ENCODE measurements around the gene KCNIP3.
"Not testable (repeated sequence)": the region's sequence is repeated elsewhere in the genome, so short reads cannot be mapped to it uniquely, and the experiment has no call there.

Gene KCNIP3

DNA sequence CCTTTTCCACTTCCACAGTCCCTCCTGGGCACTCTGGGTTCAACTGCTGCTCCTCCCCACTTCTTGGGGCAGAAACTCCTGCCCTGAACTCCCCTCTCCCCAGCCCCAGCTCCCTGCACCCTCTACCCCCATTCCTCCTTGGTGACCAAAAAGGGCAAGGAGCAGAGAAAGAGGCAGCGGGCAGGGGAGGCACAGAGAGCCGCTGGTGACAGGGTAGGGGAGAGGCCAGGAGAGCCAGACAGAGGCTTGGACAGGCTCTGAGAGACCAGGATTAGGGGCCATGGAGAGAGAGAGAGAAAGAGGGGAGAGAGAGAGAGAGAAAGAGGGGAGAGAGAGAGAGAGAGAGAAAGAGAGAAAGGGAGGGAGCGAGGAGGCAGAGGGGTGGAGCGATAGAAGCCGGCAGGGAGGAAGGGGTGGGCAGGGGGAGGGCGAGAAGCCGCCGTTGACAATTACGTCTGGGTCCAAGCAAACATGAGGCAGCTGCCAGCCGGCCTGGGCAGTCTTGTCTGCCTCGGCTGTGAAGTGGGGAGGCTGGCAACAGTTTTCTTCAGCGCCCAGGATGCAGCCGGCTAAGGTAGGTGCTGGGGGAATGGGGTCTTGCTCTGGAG is at the start of gene KCNIP3:
TSS of gene KCNIP3 (plus strand) at position 468 of the 608 bp plus-strand sequence. CDS start at position 560, 92 bp downstream.
- no peaks in the 10 kb centered on the region for H3K4me1 Mint-ChIP-seq (ENCODE audit: low read depth)
- H3K27ac Mint-ChIP-seq = no peak within 1 kb of the TSS
- no peaks in the 10 kb centered on the region for H3K36me3 Mint-ChIP-seq (ENCODE audit: low read depth)
- no peaks in the 10 kb centered on the region for H3K9me3 Mint-ChIP-seq
- H3K4me3 Mint-ChIP-seq = no peak within 1 kb of the TSS
- no peaks in the 10 kb centered on the region for H3K27me3 Mint-ChIP-seq

DNA sequence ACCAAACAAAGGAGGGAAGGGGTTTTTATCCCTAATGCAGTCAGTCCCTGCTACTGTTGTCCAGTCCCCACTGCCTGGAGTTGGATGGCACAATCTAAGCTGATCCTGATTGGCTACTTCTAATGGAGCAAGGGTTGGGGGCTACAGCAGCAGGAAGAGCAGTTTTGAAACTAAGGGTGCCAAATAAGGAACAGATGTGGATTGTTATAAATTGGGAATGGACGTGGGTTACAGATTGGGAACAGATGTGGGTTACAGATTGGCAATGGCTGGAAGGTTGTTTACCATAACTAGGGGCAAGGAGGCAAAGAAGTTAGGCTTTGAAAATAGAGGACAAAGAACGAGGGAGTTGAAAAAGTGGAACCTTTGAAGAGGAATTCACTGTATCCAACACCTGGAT is 38.9 kb upstream of the KCNIP3 start:
- Mint-ChIP-seq H3K27me3 (no peaks in the 10 kb centered on the region), H3K9me3 (peaks cover 23% of the 10 kb centered on the region), H3K4me3 (no peak overlapping the region), H3K27ac (no peak overlapping the region), H3K4me1 (ENCODE audit: low read depth) (no peaks in the 10 kb centered on the region), H3K36me3 (ENCODE audit: low read depth) (peaks cover 3% of the 10 kb centered on the region)

DNA sequence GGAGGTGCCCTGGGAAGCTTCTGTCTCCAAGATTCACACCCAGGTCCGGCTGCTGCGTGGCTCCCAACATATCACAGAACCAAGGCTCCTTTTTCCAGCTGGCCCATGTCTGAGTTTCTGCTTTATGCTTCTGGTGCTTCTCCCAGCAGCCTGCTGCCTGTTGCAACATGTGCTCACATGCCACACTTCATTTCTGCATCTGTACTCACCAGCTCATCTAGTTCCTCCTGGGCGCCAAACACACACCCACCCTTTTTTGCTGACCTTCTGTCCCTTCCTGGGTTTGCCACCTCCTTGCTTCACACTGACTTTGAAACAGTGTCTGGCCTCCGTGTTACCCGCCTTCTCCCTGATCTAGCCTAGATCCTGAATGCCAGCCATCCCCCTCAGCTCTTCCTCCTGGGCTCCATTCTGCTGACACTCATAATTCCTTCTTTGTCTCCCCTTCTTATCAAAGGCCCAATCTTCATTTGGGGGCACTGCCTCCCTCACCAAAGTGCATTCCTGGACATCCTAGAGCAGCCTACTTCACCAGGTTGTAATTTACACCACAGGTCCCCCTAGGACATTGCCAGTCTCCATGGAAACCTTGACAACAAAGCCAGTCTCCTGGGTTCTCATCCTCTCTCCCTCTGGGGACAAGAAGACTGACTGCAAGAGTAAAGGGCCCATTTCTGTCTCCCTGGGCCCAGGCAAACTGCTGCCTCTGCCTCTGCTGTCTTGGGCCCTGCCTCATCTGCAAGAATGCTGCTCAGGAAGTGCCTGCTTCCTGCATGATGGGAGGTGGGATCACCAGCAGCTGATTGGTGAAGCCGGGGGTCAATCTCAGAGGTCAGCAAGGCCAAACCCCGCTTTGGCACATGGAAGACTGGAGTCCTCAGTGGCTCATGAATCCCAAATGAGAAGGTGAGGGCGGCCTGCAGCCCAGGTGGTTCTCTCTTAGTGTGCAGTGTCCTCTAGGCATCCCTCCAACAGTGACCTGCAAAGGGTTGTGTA is 36.8 kb upstream of the KCNIP3 start:
- Mint-ChIP-seq H3K9me3 (peaks cover 17% of the 10 kb centered on the region), H3K27ac (no peak overlapping the region), H3K36me3 (ENCODE audit: low read depth) (peaks cover 3% of the 10 kb centered on the region), H3K4me3 (no peak overlapping the region), H3K4me1 (ENCODE audit: low read depth) (no peaks in the 10 kb centered on the region), H3K27me3 (no peaks in the 10 kb centered on the region)

DNA sequence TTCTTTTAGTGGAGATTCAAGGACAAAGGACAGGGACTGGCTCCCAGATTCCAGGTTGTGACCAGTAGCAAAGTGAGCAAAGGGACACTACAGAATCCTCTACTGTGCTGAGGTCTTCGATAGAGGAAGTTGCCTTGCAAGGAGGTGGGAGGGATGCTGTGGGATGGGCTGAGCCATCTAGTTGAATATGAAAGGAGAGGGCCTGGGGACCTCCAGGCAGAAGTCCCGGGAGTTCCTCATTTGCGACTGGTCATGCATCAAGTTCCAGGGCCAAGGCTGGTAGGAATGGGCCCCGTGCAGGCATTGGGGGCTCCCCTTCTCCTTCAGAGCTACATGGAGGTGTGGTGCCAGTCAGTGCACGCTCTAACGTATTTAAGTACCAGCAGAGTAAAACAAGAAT is 35.5 kb upstream of the KCNIP3 start:
- H3K4me3 Mint-ChIP-seq = no peak overlapping the region
- peaks cover 3% of the 10 kb centered on the region for H3K36me3 Mint-ChIP-seq (ENCODE audit: low read depth)
- no peaks in the 10 kb centered on the region for H3K4me1 Mint-ChIP-seq (ENCODE audit: low read depth)
- H3K27me3 Mint-ChIP-seq = no peaks in the 10 kb centered on the region
- peaks cover 10% of the 10 kb centered on the region for H3K9me3 Mint-ChIP-seq
- H3K27ac Mint-ChIP-seq = no peak overlapping the region

DNA sequence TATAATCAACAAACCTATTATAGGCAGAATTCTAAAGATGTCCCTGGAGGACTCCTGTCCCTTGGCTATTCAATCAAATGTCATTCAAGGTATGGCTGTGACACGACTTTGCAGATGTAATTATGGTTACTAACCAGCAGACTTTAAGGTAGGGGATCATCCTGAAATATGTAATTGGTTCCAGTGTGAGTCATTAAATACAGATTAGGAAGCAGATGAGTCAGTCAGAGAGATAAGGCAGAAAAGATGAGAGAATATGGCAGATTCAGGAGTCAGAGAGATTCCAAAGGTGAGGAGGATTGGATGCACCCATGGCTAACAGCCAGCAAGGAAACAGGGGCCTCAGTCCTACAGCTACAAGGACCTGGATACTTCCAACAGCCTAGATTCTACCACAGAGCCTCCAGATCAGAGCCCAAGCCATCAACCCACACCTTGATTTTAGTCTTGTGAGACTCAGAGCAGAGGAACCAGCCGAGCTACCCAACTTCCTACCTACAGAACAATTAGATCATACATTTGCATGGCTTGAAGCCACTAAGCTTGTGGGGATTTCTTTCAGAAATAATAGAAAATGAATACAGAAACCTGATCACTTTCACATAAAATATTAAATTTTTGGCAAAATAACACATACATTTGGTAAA is 34.1 kb upstream of the KCNIP3 start:
- Mint-ChIP-seq H3K4me1 (ENCODE audit: low read depth) (no peaks in the 10 kb centered on the region), H3K27ac (no peak overlapping the region), H3K4me3 (no peak overlapping the region), H3K9me3 (peaks cover 7% of the 10 kb centered on the region), H3K27me3 (no peaks in the 10 kb centered on the region), H3K36me3 (ENCODE audit: low read depth) (no peaks in the 10 kb centered on the region)

DNA sequence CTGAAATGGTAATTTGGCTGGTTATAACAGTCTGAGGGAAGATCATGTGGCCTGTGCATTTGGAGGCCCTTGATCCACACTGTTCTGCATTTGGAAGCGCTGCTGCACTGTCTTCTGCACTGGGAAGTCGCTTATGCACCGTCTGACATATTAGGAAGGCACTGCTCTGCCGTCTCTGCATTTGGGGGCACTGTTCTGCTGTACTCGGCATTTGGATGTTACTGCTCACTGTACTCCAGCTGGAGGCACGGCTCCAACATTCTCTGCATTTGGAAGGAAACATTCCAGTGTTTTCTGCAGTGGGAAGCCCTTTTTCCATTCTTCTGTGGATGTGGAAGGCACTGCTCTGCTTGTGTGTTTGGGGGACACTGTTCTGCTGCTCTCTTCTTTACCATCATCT is 32.5 kb upstream of the KCNIP3 start:
- Mint-ChIP-seq H3K4me1 (ENCODE audit: low read depth) (no peaks in the 10 kb centered on the region), H3K4me3 (no peak overlapping the region), H3K9me3 (no peaks in the 10 kb centered on the region), H3K27me3 (no peaks in the 10 kb centered on the region), H3K27ac (no peak overlapping the region), H3K36me3 (ENCODE audit: low read depth) (no peaks in the 10 kb centered on the region)

DNA sequence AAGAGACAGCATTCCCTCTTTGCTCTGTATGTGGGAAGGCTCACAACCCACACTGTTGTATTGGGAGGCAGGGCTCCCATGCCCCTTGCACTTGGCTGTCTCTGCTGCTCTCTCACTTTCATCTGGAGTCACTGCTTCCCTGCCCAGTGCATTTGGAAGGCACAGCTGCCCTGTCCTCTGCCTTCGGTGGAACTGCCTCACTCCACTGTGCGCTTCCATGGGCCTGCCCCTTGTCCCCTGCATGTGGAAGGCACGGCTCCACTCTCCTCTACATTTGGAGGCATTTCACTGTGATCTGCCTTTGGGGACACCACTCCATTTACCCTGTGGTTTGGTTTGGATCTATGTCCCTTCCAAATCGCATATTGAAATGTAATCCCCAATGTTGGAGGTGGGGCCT is 32.0 kb upstream of the KCNIP3 start:
- Mint-ChIP-seq H3K9me3 (no peaks in the 10 kb centered on the region), H3K4me3 (no peak overlapping the region), H3K27me3 (no peaks in the 10 kb centered on the region), H3K27ac (no peak overlapping the region), H3K4me1 (ENCODE audit: low read depth) (no peaks in the 10 kb centered on the region), H3K36me3 (ENCODE audit: low read depth) (no peaks in the 10 kb centered on the region)

DNA sequence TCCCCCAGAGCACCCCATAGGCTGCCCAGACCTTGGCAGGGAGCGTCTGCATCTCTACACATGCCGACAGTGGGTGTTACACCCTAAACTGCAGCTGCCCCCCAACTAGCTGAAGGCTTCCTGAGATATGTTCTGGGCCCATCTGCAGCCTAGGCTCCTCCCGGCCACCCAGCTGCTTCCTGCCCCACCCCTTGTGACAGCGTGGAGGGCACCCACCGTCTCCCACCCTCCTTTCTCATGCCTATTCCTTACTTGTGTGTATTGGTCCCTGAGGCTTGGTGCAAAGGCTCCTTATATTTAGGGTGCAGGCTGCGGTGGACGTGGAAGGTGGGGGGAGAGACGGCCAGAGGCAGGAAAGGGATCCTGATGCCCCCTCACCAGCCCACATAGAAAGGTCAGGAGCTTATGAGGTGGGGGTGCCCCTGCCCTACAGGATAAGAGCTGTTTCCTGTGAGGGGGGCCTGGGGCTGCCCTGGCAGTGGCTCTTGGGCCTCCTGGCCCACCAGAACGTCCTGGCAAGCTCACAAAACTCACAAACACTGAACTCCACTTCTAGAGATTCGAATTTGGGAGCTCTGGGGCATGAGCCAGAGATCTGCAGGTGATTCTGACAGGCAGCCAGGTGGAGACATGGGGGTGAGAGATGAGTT is 30.2 kb upstream of the KCNIP3 start:
- no peaks in the 10 kb centered on the region for H3K9me3 Mint-ChIP-seq
- H3K27me3 Mint-ChIP-seq = no peaks in the 10 kb centered on the region
- no peak overlapping the region for H3K27ac Mint-ChIP-seq
- H3K36me3 Mint-ChIP-seq (ENCODE audit: low read depth) = no peaks in the 10 kb centered on the region
- no peak overlapping the region for H3K4me3 Mint-ChIP-seq
- no peaks in the 10 kb centered on the region for H3K4me1 Mint-ChIP-seq (ENCODE audit: low read depth)

DNA sequence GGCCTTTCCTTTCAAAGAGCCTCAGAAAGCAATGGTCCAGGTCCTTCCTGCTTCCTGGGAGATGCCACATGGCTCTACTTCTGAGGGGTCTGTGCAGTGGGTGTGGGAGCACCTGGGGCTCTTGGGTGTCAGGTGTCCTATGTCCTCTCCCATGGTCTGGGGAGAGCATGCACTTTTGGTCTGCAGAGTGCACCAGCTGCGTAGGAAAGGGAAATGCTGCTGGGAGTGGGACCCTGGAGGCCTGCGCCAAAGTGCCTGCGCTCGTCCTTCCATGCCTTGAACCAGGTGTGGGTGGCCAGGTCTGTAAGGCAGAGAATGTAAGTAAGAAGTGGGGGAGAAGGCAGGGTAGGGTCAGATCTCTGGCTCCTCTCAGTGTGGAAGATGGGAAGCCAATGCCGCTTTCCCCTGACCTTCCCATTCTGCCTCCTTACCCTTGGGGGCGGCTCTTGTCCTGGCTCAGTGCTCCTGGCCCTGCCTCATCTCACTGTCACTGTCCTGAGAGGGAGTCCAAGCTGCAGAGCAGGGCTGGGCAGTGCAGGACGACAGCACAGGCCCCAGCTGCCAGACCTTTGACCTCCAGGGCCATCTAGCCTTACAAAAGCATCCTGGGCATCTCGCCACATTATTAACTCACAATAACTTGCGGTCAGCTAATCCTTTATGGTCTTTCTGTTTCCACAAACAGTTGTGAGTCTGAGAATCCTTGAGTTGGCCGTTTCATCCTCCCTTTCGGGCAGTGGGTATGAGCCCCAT is 29.5 kb upstream of the KCNIP3 start:
- H3K27me3 Mint-ChIP-seq = no peaks in the 10 kb centered on the region
- H3K27ac Mint-ChIP-seq = no peak overlapping the region
- H3K36me3 Mint-ChIP-seq (ENCODE audit: low read depth) = no peaks in the 10 kb centered on the region
- H3K9me3 Mint-ChIP-seq = no peaks in the 10 kb centered on the region
- H3K4me1 Mint-ChIP-seq (ENCODE audit: low read depth) = no peaks in the 10 kb centered on the region
- no peak overlapping the region for H3K4me3 Mint-ChIP-seq

DNA sequence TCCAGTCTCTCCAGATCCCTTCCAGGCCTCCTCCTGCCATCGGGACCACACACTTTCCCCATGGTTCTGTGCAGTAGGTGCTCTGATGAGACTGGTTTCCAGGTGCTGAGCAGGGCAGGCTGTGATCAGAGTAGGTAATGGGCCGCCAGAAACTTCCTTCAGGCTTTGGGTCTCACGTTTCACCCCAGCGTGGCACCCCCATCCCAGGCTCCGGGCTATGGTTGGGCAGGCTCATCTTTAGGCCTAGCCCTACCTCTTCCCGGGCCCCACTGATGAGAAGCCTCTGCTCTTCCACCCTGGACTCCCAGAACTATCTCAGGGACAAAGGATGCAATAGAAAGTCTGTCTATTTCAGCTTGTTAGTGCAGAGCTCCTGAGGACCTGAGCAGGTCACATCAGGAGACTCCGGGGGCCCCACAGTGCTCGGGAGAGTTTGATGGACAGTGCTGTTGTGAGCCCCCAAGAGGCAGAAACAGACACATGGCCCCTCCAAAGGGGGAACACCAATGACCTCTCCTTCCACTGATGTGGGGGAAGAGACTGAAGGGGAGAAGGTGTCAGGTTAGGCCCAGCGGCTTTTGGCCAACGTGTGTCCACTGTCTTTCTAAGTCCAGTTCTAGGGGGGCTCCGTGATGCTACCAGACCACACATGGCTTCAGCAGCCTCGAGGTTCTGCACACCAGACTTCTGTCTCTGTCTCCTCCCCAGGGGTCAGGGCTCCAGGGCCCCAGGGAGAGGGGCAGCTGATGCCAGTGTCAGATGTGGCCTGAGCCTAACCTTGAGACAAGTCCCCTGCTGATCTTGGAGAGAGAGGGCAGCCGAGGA is 28.7 kb upstream of the KCNIP3 start:
- Mint-ChIP-seq H3K4me3 (no peak overlapping the region), H3K4me1 (ENCODE audit: low read depth) (no peaks in the 10 kb centered on the region), H3K9me3 (no peaks in the 10 kb centered on the region), H3K27ac (no peak overlapping the region), H3K27me3 (no peaks in the 10 kb centered on the region), H3K36me3 (ENCODE audit: low read depth) (no peaks in the 10 kb centered on the region)

DNA sequence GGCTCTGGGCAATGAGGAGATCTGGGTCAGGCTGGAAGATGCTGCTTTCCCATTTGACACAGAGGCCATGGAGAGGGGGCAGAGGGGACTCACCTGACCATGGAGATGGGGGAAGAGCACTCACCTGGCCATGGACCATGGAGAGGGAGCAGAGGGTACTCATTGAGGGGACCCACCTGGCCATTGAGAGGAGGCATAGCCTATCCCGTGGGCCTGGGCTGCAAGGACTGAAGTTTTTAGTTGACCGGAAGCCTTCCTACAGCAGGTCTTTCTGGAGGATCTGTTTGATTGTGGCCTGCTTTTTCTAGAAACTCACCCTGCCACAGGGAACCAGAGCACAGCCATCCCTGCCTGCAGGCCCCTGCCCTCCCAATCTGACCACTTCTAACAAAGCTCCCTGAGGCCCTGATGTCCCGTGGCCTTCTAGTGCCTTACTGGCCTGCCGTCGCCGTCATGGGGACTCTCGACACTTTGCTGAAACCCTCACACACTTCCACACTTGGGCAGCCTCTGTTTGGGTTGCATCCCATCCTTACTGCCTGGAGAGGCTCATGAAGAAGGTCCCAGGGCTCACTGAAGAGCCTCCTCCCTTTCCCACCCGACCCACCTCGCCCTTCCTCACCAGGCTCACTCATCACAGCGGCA is 28.0 kb upstream of the KCNIP3 start:
- H3K27me3 Mint-ChIP-seq = no peaks in the 10 kb centered on the region
- no peak overlapping the region for H3K4me3 Mint-ChIP-seq
- no peaks in the 10 kb centered on the region for H3K4me1 Mint-ChIP-seq (ENCODE audit: low read depth)
- H3K27ac Mint-ChIP-seq = no peak overlapping the region
- H3K9me3 Mint-ChIP-seq = no peaks in the 10 kb centered on the region
- H3K36me3 Mint-ChIP-seq (ENCODE audit: low read depth) = no peaks in the 10 kb centered on the region

DNA sequence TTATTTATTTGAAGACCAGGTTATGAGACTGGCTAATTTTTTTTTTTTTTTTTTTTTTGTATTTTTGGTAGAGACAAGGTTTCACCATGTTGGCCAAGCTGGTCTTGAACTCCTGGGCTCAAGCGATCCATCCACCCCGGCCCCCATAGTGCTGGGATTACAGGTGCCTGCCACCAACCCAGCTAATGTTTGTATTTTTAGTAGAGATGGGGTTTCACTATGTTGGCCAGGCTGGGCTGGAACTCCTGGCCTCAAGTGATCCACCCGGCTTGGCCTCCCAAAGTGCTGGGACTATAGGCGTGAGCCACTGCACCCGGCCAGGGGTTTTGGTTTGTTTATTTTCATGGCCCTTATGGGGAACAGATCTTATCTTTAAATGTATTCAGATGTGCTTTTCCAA is 27.4 kb upstream of the KCNIP3 start:
- not testable (repeated sequence) for H3K4me1 Mint-ChIP-seq (ENCODE audit: low read depth)

DNA sequence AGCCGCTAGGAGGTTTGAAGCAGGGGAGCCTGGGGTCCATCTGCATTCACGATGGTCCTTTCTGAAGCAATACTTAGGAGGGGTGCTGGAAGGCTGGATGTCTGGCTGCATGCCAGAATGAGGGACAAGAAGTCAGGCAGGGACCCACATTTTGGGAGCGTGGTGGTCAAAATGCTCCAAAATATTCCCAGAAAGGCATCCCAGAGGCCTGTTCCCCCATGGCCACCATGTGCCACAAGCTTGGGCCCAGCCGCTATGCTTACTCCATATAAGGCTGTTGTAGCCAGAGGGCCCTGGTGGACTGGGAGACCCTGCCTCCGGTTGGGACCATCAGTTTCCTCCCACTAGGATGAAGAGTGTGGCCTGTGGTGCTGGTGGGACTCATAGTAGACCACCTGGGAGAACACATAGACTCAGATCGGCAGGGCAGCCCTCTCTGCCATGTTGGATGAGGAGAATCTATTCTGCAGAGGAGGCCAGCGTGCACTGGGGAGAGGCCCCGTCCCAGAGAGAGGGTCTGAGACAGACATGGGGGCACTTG is 26.5 kb upstream of the KCNIP3 start:
- H3K9me3 Mint-ChIP-seq = no peaks in the 10 kb centered on the region
- H3K4me3 Mint-ChIP-seq = no peak overlapping the region

More for the DNA sequence above, 27.4 kb upstream of the KCNIP3 start:
- H3K36me3 Mint-ChIP-seq (ENCODE audit: low read depth); H3K4me3 Mint-ChIP-seq; H3K9me3 Mint-ChIP-seq; H3K27me3 Mint-ChIP-seq; H3K27ac Mint-ChIP-seq: not testable (repeated sequence)

More for the DNA sequence above, 26.5 kb upstream of the KCNIP3 start:
- Mint-ChIP-seq H3K27ac (no peak overlapping the region), H3K36me3 (ENCODE audit: low read depth) (no peaks in the 10 kb centered on the region), H3K4me1 (ENCODE audit: low read depth) (no peaks in the 10 kb centered on the region), H3K27me3 (no peaks in the 10 kb centered on the region)
